Peyer's patch (tissue), 4 donors: ENCODE results near the gene CRYBG3.

Experiments
- POLR2A ChIP-seq, 2 donors: fragments of 450-650 bp; IDR thresholded peaks; one replicate each; pipeline ENCODE4 v1.5.1; 2017; ENCODE audit warnings: antibody characterized with exemption in 2 of 2, mild to moderate bottlenecking in 2 of 2, moderate library complexity in 2 of 2
- TF ChIP-seq, protein P1 (sequence below), 6 experiments: fragments of 450-650 bp in 4 of 6; fragments of 200-600 bp in 2 of 6; sonication (generic) in 1 of 6; IDR thresholded peaks; one replicate each; pipeline ENCODE4 v1.5.1; 2017 to 2019; ENCODE audit warnings: antibody characterized with exemption in 6 of 6, mild to moderate bottlenecking in 3 of 6, moderate library complexity in 1 of 6

DNA sequence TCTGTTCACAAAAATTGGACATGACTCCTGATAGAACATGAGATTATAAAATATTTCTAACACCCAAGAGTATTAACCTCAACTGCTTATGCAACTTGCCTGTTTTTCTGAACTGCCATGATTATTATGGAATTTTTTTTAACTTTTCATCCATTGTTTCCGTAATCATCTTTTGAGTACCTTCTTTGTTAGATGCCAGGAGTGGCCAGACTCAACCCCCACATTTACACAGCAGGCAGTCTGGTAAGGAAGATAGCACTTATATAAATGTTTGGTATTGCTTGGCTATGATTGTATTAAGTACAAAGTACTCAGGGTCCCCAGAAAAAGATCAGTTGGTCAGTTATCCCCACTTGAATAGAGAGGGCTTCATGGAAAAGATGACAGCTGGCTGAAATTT is 74.3 kb downstream of the CRYBG3 start:
- TF ChIP-seq, protein P1, sequence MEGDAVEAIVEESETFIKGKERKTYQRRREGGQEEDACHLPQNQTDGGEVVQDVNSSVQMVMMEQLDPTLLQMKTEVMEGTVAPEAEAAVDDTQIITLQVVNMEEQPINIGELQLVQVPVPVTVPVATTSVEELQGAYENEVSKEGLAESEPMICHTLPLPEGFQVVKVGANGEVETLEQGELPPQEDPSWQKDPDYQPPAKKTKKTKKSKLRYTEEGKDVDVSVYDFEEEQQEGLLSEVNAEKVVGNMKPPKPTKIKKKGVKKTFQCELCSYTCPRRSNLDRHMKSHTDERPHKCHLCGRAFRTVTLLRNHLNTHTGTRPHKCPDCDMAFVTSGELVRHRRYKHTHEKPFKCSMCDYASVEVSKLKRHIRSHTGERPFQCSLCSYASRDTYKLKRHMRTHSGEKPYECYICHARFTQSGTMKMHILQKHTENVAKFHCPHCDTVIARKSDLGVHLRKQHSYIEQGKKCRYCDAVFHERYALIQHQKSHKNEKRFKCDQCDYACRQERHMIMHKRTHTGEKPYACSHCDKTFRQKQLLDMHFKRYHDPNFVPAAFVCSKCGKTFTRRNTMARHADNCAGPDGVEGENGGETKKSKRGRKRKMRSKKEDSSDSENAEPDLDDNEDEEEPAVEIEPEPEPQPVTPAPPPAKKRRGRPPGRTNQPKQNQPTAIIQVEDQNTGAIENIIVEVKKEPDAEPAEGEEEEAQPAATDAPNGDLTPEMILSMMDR (IDR thresholded peaks at IDR 0.05), result no peak
- no peak for TF ChIP-seq POLR2A (IDR thresholded peaks at IDR 0.05)
